ENCODE results near the gene RPL19.

Gene RPL19

DNA sequence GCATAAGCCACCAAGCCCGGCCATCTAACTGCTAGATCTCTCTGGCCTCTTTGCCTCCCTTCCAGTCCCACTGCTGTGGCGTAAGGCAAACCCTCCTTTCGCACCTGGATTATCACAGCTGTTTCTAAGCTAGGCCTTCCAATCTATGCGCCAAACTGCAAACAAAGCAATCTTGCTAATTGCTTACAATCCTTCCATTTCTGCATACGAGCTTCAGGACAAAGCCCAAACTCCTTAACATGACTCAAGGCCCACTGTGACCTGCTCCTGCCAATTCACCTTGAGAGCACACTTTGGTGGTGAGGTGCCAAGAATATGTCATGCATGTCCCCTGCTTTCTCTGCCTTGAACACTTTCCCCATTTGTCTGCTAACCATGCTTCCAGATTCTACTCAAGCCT is 28.1 kb upstream of the RPL19 start:
- no peak for DNase-seq (ENCODE audit: low read depth in 2 of 3, low spot score in 2 of 3)

DNA sequence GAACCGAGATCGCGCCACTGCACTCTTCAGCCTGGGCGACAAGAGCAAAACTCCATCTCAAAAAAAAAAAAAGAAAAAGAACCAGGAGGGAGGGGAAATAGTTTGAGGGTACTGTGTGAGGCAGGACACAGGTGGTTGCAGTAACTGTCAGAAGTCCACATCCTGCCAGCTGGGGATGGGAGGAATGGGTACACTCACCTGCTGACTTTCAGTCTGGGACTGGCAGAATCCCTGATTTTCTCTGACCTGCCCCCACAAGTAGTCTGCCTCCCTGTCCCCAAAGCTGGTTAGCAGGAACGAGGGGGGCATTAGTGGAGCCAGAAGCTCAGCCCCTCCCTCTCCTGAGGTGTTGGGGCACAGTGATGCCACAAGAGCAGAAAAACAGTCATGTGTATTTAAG is 27.0 kb upstream of the RPL19 start:
- DNase-seq (ENCODE audit: low read depth in 2 of 3, low spot score in 2 of 3) = no peak

DNA sequence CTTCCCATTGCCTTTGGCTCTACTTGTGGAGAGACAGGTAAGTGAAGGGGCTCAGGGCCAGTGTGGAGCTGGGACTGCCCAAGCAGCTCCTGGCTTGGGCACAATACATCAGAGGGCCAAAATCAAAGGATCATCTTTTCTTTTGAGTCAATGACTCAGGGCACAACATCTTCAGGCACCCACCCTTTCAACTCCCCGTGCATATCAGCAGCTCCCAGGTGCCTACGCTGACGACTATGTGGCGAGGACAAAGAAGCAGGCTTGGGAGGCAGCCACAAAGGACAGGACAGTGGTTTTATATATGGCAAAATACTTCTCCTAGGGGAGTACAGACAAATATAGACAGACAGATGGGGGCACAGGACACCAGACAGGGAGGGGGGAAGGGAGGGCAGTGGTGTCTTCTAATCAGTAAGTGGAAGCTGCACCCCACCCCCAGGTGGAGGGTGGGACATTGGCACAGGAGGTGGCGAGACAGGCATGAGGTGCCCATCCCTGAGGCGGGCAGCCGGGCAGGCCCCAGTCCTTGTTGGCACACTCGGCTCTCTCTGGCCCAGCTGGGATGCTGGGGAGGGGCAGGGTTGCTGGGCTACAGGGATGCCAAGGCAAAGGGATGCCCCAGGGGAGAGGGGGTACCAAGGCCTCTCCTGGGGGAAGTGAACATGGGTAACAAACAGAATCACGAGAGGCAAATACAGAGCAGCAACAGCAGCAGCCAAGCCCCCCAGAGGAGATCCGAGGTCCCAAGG is 26.4 kb upstream of the RPL19 start:
- DNase-seq (ENCODE audit: low read depth in 2 of 3, low spot score in 2 of 3) = no peak

DNA sequence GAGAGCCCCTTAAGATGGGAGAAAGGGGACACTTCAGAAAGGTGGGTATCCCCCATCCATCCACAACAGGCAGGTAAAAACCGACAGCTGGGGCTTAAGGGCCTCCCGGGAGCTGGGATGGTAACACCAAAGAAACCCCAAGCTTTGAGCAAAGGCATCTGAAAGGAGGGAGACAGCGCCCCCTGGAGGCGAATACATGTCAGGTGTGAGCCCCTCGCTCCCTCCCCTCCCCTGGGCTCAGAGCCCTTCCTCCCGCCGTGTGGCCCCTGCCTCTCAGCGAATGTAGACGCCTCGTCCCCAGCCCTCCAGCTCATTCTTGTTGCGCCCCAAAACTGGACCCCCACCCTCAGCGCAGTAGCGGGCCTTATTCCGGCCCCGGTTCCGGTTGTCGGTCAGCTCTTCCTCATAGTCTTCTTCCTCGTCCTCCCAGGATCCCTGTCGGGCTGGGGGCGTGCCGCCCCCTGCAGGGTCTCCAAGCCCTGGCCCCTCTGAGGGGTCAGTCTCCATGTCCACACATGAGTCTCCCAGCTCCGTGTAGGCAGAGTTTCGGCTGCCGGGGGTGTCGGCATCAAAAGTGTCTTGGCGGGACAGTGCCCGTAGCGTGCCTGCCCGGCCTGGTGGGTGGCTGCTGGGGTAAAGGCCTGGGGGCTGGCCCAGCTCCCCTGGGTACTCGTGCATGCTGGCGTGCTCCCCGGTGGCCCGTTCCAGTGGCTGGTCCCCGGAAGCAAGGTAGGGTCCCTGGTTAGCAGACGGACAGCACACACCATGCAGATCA is 25.0 kb upstream of the RPL19 start:
- peak in 1 of 3 experiments; percentile 74 for DNase-seq (ENCODE audit: low read depth in 2 of 3, low spot score in 2 of 3)

DNA sequence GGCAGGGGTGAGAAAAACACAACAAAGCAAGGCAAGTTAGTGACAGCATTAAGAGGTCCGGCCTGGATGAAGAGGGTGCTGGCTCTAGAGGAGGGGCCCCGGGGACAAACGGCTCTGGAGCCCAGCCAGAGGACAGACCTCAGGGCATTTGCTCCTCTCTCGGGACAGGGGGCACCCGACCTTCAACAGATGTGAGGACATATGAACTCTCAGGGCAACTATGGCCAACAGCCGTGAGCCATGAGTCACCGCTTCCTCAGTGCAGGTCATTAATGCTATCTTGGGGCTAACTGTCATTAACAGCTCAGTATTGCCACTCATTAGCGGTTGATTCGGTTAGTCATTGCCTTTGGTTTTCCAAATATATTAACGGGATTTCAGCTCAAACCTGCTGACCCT is 24.4 kb upstream of the RPL19 start:
- no peak for DNase-seq (ENCODE audit: low read depth in 2 of 3, low spot score in 2 of 3)

DNA sequence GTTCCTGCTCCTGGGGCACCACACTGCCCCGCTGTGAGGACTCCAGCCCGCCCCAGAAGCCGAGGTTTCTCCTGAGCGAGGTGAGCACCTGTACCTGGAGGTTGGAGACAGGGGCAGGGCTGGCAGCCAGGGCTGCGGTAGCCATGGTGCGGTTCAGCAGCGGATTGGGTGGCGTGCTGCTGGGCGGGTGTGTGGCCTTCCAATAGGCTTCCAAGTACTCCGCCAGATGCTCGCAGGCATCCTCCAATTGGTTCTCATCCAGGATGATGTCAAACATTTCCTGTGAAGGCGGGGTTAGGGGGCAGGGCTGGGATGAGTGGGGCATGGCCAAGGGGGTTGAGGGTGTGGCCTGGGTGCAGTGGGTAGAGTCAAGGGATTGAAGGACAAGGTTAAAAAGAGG is 22.8 kb upstream of the RPL19 start:
- DNase-seq (ENCODE audit: low read depth in 2 of 3, low spot score in 2 of 3) = no peak

DNA sequence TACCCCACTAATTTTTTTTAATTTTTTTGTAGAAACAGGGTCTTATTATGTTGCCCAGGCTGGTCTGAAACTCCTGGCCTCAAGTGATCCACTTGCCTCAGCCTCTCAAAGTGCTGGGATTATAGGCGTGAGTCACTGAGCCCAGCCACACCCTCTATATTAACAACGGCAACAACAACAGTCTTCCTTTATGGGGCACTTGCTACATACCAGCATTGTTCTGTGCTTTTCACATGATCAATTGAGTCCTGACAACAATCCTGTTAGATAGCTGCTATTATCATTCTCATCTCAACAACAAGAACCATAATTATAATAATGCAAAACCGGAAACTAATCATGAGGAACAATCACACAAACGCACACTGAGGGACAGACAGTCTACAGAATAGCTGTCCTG is 21.5 kb upstream of the RPL19 start:
- no peak for DNase-seq (ENCODE audit: low read depth in 2 of 3, low spot score in 2 of 3)

DNA sequence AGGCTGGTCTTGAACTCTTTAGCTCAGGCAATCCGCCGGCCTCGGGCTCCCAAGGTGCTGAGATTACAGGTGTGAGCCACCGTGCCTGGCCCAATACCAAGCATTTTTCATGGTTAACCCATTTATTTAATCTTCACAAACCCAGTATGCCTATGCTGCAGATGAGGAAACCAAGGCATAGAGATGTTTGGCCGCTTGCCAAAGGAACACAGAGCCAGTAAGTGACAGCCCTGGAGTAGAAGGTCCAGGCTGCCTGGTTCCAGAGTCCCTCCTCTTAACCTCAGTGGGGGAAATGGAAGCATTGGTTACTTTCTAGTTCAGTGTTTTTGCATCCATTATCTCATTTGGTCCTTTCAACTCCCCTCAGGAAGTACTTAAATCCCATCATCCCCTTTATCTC is 18.8 kb upstream of the RPL19 start:
- no peak for DNase-seq (ENCODE audit: low read depth in 2 of 3, low spot score in 2 of 3)

DNA sequence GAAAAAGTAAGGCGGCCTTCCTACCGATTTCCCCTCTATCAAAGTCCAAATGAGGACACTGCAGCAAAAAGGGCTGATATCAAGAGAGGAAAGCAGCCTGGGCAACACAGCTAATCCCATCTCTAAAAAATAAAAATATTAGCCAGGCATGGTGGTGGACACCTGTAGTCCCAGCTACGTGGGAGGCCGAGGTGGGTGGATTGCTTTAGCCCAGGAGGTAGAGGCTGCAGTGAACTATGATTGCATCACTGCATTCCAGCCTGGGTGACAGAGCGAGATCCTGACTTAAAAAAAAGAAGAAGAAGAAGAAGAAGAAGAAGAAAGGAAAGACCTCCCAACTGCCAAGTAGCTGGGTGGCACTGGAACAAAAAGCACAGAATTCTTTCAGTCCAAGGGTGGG is 17.0 kb upstream of the RPL19 start:
- DNase-seq (ENCODE audit: low read depth in 2 of 3, low spot score in 2 of 3) = no peak

DNA sequence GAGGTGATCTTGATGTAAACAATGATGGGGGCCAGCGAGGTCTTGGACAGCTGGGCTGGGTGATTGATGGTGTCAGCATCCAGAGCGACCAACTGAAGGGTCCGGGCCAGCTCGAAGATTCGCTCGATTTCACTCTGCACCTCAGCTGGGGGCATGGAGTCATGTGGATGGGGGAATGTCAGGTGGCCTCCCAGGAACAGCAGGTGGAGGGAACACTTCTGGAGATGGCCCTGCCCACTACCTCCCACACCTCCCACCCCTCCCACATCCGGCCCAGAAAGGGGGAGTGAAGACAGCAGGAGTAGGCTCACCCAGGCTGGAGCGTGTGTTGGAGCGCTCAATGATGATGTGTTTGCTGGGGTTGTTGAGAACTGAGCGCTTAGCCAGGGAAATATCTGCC is 16.4 kb upstream of the RPL19 start:
- no peak for DNase-seq (ENCODE audit: low read depth in 2 of 3, low spot score in 2 of 3)

DNA sequence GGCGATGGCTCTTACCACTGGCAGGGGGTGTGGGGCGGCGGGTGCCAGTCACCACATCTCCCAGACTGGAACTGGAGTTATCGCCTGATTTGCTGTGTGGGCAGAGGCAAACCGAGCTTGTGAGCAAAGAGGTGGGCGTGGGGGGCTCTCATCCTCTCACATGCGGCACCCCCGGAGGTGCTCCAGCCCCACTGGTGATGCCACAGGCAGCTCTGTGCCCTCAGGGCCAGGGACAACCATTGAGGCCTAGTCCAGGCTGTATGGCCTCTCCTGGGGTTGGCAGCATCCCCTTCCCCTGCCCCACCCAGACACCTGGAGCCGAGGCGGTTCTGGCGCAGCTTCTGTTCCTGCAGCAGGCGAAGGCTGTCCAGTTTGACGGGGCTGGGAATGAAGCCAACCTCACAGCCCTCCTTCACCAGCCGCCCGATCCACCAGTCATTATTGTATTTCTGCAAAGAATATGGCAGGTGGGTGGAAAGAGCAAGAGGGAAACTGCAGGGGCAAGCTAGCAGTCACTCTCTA is 13.5 kb upstream of the RPL19 start:
- DNase-seq (ENCODE audit: low read depth in 2 of 3, low spot score in 2 of 3) = no peak

DNA sequence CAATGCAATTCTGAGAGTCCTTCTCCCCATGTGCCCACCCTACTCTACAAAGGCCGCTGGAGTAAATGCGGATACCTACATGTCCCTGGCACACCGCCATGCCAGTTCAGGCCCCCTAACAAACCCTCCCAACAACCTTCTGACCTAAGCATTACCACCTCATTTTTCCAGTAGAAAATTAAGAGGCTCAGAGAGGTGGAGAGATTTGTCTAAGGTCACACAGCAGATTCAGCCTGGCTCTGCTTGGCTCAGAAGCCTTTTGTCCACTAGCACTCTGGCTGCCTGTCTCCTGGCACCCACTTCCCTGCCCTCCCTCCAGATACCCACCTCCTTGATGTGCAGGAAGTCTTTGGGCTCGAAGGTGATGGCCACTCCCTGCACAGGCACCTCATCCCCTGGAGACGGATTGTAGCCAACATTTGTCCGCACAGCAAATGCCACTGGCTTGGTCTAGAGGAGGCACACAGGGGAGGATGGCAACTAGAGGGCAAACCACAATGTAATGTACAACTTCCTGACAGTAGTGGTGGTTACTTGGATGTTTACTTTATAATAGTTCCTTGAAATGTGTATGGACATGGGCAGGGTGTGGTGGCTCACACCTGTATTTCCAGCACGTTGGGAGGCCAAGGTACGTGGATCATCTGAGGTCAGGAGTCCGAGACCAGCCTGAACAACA is 12.8 kb upstream of the RPL19 start:
- DNase-seq (ENCODE audit: low read depth in 2 of 3, low spot score in 2 of 3) = no peak

DNA sequence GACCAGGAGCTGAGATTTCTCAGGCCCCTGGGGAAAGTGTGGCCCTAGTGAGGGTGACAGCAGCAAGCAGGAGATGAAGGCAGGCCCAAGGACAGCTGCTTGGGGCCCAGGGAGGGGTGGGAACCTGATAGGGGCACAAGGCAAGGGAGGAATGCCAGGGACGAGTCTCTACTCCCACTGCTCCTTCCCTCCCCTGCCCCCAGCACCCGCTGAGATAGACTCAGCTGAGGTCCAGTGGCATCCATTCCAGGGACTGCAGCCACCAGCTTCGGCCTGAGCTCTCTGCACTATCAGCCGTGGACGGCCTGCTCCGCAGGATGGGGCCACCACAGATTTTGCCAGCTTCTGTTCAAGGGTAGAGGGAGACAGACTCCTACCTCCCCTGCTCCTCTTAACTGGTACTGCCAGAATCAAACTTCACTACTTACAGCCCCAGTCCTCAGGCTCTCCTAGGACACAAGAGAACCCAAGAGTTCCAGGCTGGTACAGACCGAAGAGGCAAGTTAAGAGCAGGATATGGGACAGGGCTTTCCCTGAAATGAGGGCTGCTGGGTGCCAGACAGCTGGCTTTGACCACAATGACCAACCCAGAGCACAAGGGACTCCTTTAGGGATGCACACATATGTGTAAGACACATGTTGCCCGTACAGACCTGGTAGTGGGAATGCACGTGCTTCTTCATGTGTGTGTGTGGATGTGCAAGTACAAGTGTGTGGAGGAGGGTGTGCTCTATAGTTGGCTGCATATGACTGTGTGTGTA is 8.2 kb upstream of the RPL19 start:
- DNase-seq (ENCODE audit: low read depth in 2 of 3, low spot score in 2 of 3) = no peak

DNA sequence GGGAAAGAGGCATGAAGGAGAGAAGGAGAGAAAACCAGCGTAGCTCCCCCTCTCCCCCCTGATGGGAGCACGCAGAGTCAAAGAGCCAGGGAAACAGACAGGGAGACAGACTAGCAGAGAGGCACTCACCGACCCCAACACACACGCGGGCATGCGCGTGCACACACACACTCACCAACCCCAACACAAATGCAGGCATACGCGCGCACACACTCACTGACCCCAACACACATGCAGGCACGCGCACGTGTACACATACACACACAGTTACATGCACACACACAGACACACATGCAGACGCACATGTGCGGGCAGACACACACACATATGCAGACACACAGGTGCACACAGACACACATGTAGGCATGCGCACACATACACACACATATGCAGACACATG is 7.2 kb upstream of the RPL19 start:
- DNase-seq (ENCODE audit: low read depth in 2 of 3, low spot score in 2 of 3) = no peak

DNA sequence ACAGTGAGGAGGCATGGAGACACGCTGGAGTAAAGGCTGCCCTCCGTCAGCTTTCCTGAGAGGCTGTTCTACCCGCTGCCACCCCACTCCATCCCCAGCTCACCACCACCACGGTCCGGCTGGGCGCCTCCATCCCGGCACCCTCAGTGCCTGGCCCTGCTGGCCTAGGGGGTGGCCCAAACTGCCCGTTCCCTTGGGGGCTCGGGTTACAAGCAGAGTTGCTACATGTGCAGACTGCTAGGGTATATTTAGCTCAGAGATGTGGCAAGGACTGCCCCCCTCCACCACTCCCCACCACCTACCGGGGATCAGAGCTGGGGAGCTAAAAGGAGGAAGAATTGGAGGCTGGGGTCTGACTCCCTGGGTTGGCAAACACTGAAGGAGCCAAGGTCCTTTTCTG is 6.7 kb upstream of the RPL19 start:
- no peak for DNase-seq (ENCODE audit: low read depth in 2 of 3, low spot score in 2 of 3)

DNA sequence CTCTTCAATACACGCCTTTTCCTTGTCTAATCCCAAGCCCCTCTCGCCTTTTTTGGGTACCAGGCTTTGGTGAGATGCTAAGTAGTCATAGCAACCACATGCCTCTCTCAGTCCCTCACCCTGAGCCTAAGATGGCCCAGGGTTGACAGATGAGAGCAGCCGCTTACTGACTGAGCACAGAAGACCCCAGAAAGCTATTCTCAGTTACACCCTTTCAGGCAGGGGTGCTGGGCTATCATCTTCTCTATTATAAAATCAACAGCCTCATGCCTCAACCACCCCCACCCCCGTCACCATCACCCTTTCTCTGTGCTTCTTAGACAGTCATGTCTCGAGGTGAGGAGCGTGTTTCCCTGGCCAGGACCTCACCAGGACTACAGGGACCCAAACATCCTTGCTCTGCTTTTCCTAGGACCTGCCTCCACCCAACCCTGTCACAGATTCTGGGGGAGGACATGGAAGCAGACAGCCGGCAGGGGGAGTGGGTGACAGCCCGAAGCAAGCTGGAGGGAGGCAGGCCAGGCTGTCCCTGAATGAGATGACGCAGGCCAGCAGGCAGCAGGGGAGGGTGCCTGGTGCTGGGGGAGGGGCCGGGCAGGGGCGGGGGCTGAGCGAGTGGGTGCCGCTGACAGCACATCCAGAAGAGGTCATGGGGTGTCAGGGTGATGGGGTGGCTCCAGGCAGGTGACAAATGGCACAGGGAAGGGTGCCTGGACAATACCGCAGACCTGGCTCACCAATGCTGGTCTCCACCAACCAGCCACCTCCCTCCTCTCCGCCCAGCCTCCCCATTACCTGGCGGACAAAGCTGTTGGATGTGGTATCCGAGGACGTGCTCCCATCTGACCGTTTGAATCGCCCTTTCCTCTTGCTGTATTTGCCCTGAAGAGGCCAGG is 5.7 kb upstream of the RPL19 start:
- no peak for DNase-seq (ENCODE audit: low read depth in 2 of 3, low spot score in 2 of 3)

DNA sequence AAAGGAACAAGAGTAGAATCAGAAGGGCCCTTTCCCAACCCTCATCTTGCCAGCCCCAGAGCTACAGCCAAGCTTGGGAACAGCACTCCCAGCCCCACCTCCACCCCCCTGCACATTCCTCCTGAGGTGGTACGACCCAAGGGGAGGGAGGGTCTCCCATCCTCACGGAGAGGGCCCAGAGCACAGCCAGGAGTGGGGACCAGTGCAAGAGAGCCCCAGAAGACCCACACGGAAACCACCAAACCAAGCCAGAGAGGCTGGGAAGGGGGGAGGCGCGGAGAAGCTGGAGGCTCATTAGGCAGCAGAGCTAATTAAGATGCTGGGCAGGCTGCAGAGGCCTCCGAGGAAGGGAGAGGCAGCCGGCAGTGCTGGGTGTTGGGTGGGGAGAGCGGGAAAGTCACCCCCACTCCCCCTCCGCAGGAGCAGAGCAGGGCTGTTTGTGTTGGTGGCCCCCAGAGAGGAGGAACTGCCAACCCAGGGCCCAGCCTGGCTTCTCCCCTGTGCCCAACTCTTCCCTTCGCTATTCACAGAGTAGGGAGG is 5.0 kb upstream of the RPL19 start:
- no peak for DNase-seq (ENCODE audit: low read depth in 2 of 3, low spot score in 2 of 3)

DNA sequence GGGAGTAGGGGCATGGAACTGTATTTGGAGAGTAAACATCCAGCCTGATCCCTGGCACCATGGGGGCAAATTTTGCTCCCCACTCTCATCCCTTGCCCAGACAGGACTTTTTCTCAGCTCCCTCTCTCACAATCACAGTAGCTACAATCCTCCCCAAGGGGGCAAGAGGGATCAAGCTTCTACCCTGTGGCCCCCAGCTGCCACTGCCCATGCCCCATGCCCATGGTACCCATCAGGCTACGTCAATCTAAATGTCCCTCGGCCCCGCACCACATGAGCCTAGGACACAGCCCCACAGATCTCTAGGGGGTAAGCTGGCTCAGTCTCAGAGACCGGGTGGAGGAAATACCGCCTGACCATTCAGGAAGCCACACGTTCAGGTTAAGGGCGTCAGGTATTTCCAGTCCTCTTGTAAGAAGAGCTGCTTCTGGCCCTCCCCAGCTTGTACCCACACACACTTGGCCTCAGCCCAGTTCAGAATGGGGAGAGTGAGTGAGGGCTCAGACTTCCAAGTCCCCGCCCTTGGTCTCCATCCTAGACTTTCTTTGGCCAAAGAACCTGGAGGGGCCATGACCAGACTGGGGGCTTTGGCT is 4.4 kb upstream of the RPL19 start:
- no peak for DNase-seq (ENCODE audit: low read depth in 2 of 3, low spot score in 2 of 3)

DNA sequence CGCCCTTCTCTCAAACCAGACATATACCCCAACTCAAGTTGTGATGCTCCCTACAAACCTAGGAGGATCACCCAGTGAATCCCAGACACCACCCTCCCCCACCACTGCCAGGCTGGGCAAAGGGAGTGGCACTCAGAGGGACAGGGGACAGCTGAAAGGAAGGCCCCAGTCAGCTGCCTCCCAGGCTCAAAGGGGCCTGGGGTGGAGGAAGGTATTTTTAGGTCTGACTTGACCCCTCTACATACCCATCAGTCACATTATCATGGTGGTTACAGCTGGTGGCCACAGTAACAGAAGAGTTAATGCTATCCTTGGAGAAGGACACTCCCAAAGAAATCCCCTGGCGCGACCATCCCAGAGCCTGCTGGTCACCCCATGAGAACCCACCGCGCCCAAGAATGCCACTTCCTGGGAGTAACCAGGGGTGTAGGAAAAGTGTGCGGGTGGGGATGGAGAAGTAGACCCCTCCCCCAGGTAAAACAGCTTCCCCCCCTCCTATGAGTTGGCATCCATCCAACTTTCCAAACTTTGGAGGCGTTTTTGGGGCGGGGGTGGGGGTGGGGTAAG is 3.8 kb upstream of the RPL19 start:
- DNase-seq (ENCODE audit: low read depth in 2 of 3, low spot score in 2 of 3) = no peak
